SU-DHL-6 (cell line): ENCODE results near the gene NPEPL1.

Experiments
- EZH2phosphoT487 ChIP-seq: fragments of 200-600 bp; sonication (generic), shearing (Covaris generic); conservative IDR thresholded peaks from 2 replicates; pipeline ENCODE4 v1.6.1; 2018; ENCODE audit warnings: mild to moderate bottlenecking, antibody characterized with exemption, low read length, moderate library complexity, mixed read lengths
- TF ChIP-seq, protein P1 (sequence below): fragments of 200-600 bp; sonication (generic); IDR thresholded peaks from one replicate; pipeline ENCODE4 v1.5.1; 2017; ENCODE audit warnings: antibody characterized with exemption, mild to moderate bottlenecking, low read length, moderate library complexity; ENCODE audit not compliant: insufficient read depth, poor library complexity, severe bottlenecking

DNA sequence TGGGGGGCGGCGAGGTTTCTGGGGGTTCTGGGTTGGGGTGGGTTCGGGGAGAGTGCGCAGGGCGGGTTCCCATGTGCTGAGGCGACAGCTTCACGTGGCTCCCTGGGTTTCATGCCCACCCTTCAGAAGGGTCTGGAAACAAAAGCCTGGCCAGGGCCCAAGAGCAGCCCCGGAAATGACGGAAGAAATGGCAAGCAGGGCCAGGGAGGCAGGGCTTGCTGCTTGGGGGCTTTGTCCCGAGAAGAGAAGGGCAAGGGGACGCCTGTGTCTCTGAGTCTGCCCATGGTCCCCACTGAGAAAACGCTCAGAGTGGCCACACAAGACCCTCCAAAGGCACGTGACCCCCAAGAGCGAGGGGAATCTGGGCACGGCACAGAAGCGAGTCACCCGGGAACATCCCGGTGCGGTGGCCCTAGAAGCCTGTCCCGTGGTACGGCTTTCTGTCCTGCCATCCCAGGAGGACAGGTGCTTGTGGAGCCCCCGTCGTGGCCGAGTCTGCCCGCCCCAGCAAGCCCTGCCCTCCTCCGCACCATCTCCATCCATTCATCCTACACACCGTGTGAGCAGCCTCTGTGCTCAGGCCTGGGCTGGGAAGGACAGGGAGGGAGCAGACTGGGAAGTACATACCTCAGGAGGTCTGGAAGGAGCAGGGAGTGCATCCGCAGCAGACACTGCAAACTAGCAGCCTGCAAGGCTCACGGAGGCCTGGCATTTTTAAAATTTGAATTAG is 9.0 kb downstream of the NPEPL1 start:
- TF ChIP-seq EZH2phosphoT487, result no peak
- TF ChIP-seq, protein P1, sequence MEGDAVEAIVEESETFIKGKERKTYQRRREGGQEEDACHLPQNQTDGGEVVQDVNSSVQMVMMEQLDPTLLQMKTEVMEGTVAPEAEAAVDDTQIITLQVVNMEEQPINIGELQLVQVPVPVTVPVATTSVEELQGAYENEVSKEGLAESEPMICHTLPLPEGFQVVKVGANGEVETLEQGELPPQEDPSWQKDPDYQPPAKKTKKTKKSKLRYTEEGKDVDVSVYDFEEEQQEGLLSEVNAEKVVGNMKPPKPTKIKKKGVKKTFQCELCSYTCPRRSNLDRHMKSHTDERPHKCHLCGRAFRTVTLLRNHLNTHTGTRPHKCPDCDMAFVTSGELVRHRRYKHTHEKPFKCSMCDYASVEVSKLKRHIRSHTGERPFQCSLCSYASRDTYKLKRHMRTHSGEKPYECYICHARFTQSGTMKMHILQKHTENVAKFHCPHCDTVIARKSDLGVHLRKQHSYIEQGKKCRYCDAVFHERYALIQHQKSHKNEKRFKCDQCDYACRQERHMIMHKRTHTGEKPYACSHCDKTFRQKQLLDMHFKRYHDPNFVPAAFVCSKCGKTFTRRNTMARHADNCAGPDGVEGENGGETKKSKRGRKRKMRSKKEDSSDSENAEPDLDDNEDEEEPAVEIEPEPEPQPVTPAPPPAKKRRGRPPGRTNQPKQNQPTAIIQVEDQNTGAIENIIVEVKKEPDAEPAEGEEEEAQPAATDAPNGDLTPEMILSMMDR, result no peak
